GM13976 (cell line): ENCODE measurements around the gene C16orf78.

Experiments used
- DNase-seq: peaks from one replicate; pipeline ENCODE4 v3.0.0; 2012; ENCODE audit warnings: low spot score
- in situ Hi-C: fragments of 300-500 bp; cut with MboI; formaldehyde crosslinking; loops from one replicate; pipeline ENCODE4 v1.12.0; 2022; ENCODE audit warnings: low sequenced_read_pairs, mixed read lengths, inconsistent platforms; ENCODE audit not compliant: unreplicated experiment
- TF ChIP-seq, protein P1 (sequence below): IDR thresholded peaks from 2 replicates; pipeline ENCODE4 v1.5.1; 2012; ENCODE audit warnings: borderline replicate concordance, mild to moderate bottlenecking; ENCODE audit not compliant: insufficient read depth; ENCODE audit errors: extremely low read depth, missing control alignments, control extremely low read depth

The C16orf78 gene

DNA sequence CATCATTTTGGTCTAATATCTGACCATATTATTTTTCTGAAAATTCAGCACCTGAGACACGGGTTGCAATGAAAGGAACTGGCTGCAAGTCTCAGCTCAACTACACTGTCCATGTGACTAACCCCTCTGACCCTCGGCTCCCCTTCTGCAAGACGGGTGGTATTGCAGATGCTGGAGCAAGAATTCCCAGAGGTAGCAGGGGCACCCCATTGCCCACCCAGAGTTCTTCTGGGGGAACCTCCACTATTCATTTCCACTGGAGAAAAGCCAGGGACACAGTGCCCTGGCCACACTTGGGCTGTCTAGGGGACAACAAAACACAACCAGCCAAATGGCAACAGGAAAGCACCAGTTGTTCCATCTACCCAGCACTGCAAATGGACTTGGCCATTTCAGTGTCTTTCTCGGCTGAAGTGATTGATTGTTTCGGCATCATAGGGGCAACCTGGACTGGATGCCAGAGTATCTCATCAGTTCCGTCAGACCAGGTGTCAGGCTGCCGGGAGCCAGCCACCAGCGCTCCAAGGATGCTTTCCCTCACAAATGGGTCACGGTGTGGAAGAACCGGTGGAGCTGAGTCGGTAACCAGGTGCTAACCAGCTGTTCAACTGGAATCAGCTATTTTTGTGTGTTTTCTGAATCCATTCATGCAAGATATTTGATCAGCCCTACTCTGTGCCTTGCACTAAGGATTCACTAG lies 58.1 kb downstream of the C16orf78 start:
- TF ChIP-seq, protein P1, sequence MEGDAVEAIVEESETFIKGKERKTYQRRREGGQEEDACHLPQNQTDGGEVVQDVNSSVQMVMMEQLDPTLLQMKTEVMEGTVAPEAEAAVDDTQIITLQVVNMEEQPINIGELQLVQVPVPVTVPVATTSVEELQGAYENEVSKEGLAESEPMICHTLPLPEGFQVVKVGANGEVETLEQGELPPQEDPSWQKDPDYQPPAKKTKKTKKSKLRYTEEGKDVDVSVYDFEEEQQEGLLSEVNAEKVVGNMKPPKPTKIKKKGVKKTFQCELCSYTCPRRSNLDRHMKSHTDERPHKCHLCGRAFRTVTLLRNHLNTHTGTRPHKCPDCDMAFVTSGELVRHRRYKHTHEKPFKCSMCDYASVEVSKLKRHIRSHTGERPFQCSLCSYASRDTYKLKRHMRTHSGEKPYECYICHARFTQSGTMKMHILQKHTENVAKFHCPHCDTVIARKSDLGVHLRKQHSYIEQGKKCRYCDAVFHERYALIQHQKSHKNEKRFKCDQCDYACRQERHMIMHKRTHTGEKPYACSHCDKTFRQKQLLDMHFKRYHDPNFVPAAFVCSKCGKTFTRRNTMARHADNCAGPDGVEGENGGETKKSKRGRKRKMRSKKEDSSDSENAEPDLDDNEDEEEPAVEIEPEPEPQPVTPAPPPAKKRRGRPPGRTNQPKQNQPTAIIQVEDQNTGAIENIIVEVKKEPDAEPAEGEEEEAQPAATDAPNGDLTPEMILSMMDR = no peak
- in situ Hi-C loops = no loop called here
- DNase-seq = no peak

DNA sequence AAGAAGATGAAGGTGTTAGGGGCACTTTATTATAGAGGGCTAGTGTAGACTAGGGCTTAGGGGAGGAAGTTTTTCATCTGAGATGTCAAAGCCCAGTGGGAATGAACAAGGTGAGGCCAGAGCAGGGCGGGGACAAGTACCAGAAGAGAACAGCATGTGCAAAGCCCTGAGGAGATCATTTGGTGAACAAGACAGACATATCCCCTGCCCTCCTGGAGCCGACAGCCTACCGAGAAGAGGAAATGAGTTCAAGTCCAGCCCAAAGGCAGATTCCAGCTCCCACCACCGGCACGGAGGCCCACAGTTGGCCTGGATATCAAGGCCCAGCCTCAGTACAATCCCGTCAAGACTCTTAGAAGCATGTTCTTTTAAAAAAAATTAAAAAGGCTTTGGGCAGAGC lies 61.1 kb downstream of the C16orf78 start:
- TF ChIP-seq, protein P1 = no peak
- in situ Hi-C loops = no loop called here
- no peak for DNase-seq

DNA sequence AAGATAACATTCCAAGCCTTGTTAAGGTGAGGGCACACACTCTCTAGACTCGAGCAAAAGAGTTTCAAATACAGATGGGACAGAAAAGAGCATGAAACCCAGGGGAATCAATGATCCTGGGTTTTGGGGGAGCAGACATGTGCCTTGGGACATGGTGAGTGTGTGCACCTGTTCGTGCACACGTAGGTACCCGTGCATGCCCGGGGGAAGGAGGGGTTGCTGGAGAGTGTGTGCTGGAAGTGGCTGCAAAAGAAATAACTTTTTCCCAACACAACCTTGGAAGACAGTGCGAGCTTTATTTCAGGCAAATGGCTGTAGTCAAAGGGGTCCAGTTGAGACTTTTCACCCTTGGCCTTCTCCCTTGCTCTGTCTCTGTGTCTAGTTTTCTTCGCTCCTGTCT lies 62.6 kb downstream of the C16orf78 start:
- DNase-seq = no peak
- TF ChIP-seq, protein P1 = no peak
- in situ Hi-C loops = no loop called here

DNA sequence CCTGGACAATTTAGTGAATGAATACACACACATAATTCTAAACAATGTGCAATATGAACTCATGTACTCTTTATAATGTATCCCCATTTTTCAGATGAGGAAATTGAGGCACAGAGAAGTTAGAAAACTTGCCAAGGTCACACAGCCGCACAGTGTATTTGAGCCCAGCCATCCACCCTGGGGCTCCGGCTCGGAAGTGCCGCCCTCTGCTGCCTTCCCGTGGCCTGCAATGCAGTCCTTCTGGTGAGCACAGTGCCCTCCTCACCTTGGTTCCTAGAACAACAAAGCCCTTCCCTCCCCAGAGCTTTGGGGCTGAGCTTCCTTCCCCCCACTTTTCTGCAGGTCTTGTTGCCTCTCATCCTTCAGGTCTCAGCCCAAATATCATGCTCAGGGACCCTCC lies 63.7 kb downstream of the C16orf78 start:
- TF ChIP-seq, protein P1 = no peak
- in situ Hi-C loops = no loop called here
- DNase-seq = no peak

DNA sequence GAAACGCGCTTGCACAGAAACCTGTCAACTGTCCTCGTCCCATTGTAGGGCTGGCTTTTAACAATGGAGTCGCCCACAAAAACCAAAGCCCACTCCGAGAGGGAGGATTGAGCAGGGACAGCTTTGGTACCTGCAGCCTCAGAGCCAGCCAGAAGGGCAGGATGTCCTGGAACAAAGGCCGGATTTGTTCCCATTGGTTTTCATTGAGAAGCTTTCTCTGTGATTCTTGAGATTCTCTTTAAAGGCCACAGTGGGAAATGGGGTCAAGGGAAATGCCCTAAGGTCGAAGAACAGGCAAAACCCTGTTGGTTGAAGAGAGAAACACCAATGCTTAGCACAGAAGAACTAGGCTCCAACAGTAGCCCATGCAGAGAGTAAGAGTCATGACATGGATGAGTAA lies 65.4 kb downstream of the C16orf78 start:
- in situ Hi-C loops = no loop called here
- TF ChIP-seq, protein P1 = no peak
- DNase-seq = no peak

DNA sequence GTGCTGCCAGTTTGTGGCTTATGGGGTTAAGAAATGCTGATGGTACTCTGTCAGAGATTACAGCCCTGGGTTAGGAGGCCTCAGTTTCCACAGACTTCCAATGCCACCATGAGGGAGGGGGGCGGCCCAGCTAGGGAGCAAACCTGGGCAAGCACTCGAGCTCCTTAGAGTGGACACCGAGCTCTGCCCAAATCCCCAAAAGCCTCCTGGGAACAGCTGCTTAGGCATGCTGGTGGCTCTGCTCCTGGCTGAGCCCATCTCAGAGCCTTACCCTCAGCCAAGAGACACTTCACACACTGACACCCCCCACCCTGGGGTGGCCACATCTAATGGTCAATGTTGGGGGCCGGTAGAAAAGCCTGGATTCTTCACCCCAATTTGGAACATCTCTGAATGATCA lies 66.1 kb downstream of the C16orf78 start:
- TF ChIP-seq, protein P1 = no peak
- no peak for DNase-seq
- in situ Hi-C loops = no loop called here
